ENCODE data around the gene RTN4R. TPM values are rescaled to one million over a fixed set of nuclear protein-coding genes. Genes with fewer than 3 reads are reported as not detected.

Gene RTN4R
- total RNA-seq, 1 experiment from 2014 or later = 16.3 TPM

DNA sequence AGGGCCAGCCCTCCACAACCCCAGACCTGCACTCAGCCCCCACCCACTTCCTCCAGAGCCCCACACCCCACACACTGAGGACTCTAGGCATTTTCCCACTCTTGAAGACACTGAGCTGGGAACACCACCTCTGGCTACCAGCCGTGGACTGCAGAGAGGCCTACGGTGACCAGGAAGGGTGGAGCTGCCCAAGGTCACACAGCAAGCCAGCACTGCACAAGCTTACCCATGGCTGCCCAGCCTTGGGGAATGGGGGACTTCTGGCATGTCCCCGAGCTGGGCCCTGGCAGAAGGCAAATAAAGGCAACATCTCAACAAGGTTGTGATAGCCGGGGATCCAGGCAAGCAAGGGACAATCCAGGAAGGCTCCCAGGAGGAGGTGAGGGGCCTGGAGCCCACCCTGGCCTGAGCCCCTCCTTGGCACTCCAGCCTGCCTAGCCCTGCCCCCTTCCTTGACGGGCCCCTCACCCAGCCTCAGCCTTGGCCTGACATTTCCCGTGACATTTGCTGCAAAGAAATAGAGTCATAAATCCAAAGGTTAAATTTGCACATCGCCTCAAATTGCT lies 5.5 kb downstream of the RTN4R start:
- no peak overlapping the region for H3K4me3 ChIP-seq (ENCODE audit: low read depth in 2 of 2, low read length in 2 of 2)
- POLR2A ChIA-PET = interaction anchor here (0.6 kb wide), 1 partner anchor 73 kb away, joined by 11 read pairs; no protein-coding TSS in a partner anchor
- no TSS peak for BruUV-seq (replicated peaks)
- ATAC-seq (no peak), DNase-seq (ENCODE audit: low read depth, low spot score) (no peak)
- in situ Hi-C loops (cut with HindIII; ENCODE audit: low pct_unique_long_range_greater_than_20kb, low sequenced_read_pairs) = no loop called here
- CTCF ChIA-PET = no interaction called here
- H3K9me3 ChIP-seq (ENCODE audit: control insufficient read depth, insufficient read depth, low read depth, low read length) = no peaks in the 10 kb centered on the region
- no peak for TF ChIP-seq SIN3A (IDR thresholded peaks at IDR 0.05; ENCODE audit: borderline replicate concordance, insufficient read depth, low read depth, low read length)
- no peak for TF ChIP-seq TCF7L2 (IDR thresholded peaks at IDR 0.05; ENCODE audit: low read depth, low read length)
- TF ChIP-seq, protein P1, sequence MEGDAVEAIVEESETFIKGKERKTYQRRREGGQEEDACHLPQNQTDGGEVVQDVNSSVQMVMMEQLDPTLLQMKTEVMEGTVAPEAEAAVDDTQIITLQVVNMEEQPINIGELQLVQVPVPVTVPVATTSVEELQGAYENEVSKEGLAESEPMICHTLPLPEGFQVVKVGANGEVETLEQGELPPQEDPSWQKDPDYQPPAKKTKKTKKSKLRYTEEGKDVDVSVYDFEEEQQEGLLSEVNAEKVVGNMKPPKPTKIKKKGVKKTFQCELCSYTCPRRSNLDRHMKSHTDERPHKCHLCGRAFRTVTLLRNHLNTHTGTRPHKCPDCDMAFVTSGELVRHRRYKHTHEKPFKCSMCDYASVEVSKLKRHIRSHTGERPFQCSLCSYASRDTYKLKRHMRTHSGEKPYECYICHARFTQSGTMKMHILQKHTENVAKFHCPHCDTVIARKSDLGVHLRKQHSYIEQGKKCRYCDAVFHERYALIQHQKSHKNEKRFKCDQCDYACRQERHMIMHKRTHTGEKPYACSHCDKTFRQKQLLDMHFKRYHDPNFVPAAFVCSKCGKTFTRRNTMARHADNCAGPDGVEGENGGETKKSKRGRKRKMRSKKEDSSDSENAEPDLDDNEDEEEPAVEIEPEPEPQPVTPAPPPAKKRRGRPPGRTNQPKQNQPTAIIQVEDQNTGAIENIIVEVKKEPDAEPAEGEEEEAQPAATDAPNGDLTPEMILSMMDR (IDR thresholded peaks at IDR 0.05) = no peak
- TF ChIP-seq POLR2AphosphoS5 (IDR thresholded peaks at IDR 0.05; ENCODE audit: low read depth, low read length) = no peak
- TF ChIP-seq, protein P2, sequence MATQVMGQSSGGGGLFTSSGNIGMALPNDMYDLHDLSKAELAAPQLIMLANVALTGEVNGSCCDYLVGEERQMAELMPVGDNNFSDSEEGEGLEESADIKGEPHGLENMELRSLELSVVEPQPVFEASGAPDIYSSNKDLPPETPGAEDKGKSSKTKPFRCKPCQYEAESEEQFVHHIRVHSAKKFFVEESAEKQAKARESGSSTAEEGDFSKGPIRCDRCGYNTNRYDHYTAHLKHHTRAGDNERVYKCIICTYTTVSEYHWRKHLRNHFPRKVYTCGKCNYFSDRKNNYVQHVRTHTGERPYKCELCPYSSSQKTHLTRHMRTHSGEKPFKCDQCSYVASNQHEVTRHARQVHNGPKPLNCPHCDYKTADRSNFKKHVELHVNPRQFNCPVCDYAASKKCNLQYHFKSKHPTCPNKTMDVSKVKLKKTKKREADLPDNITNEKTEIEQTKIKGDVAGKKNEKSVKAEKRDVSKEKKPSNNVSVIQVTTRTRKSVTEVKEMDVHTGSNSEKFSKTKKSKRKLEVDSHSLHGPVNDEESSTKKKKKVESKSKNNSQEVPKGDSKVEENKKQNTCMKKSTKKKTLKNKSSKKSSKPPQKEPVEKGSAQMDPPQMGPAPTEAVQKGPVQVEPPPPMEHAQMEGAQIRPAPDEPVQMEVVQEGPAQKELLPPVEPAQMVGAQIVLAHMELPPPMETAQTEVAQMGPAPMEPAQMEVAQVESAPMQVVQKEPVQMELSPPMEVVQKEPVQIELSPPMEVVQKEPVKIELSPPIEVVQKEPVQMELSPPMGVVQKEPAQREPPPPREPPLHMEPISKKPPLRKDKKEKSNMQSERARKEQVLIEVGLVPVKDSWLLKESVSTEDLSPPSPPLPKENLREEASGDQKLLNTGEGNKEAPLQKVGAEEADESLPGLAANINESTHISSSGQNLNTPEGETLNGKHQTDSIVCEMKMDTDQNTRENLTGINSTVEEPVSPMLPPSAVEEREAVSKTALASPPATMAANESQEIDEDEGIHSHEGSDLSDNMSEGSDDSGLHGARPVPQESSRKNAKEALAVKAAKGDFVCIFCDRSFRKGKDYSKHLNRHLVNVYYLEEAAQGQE (IDR thresholded peaks at IDR 0.05; ENCODE audit: insufficient read depth in 1 of 2, low read depth in 2 of 2, low read length in 1 of 2) = no peak
- no peak overlapping the region for H3K27ac ChIP-seq (ENCODE audit: low read length)
- no peaks in the 10 kb centered on the region for H3K36me3 ChIP-seq (ENCODE audit: control insufficient read depth, insufficient read depth, low read length)
- H3K4me1 ChIP-seq (ENCODE audit: control insufficient read depth, insufficient read depth, low read length) = no peaks in the 10 kb centered on the region; the same call in 1 of the 2 replicates
- intact Hi-C loops (cut with micrococcal nuclease; ENCODE audit: unreplicated experiment) = no loop called here
- no peaks in the 10 kb centered on the region for H3K27me3 ChIP-seq (ENCODE audit: control insufficient read depth, insufficient read depth, low read length)

DNA sequence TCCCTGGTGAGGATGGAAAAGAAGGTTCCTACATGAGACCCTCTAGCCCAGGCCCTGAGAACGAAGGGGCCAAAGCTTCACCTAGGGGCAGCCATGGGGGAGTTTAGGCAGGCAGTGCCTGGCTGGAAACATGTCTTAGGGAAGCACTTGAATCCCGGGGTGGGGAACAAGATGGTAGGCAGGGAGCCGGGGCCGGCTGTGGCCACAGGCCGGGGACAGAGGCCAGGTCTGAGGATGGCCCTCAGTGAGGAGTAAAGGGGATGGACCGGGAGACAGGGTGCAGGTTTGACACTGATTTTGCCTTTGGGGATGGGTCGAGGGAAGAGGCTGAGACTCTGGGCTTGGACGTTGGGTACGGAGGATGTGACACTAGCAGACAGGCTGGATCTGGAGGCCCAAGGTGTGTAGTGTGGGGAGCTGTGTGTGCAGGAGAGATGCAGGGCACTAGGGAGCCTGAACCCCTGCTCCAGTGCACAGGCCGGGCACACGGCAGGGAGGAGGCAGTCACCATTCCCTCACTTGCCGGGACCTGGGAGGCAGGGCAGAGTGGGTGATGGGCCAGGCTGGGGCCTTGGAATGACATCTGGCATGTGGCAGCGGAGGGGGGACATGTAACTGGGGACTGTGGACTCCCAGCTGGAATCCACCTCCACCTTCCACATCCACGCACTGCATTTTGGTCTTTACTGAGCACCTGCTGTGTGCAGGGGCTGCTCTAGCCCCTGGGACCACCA lies 6.1 kb downstream of the RTN4R start:
- ATAC-seq = no peak
- ChIA-PET CTCF (no interaction called here), POLR2A (no interaction called here)
- intact Hi-C loops (cut with micrococcal nuclease; ENCODE audit: unreplicated experiment) (no loop called here), in situ Hi-C loops (cut with HindIII; ENCODE audit: low pct_unique_long_range_greater_than_20kb, low sequenced_read_pairs) (no loop called here)
- Histone ChIP-seq H3K36me3 (ENCODE audit: control insufficient read depth, insufficient read depth, low read length) (no peaks in the 10 kb centered on the region), H3K4me3 (ENCODE audit: low read depth in 2 of 2, low read length in 2 of 2) (no peak overlapping the region), H3K27me3 (ENCODE audit: control insufficient read depth, insufficient read depth, low read length) (no peaks in the 10 kb centered on the region), H3K9me3 (ENCODE audit: control insufficient read depth, insufficient read depth, low read depth, low read length) (no peaks in the 10 kb centered on the region), H3K27ac (ENCODE audit: low read length) (no peak overlapping the region), H3K4me1 (ENCODE audit: control insufficient read depth, insufficient read depth, low read length) (no peaks in the 10 kb centered on the region; the same call in 1 of the 2 replicates)
- TF ChIP-seq, protein P1 (IDR thresholded peaks at IDR 0.05) = no peak
- TF ChIP-seq TCF7L2 (IDR thresholded peaks at IDR 0.05; ENCODE audit: low read depth, low read length) (no peak), POLR2AphosphoS5 (IDR thresholded peaks at IDR 0.05; ENCODE audit: low read depth, low read length) (no peak), SIN3A (IDR thresholded peaks at IDR 0.05; ENCODE audit: borderline replicate concordance, insufficient read depth, low read depth, low read length) (no peak)
- TF ChIP-seq, protein P2 (IDR thresholded peaks at IDR 0.05; ENCODE audit: insufficient read depth in 1 of 2, low read depth in 2 of 2, low read length in 1 of 2) = no peak
- no peak for DNase-seq (ENCODE audit: low read depth, low spot score)
- BruUV-seq (replicated peaks) = no TSS peak

All from Panc1 (cell line).